HG03108 (cell line): ENCODE results near the gene BRINP3.

ENCODE experiments used
- ATAC-seq: cut with Tn5 transposase; IDR thresholded peaks from one replicate; pipeline ENCODE4 v1.9.1; 2021; ENCODE audit warnings: moderate library complexity; ENCODE audit not compliant: unreplicated experiment

Gene BRINP3

DNA sequence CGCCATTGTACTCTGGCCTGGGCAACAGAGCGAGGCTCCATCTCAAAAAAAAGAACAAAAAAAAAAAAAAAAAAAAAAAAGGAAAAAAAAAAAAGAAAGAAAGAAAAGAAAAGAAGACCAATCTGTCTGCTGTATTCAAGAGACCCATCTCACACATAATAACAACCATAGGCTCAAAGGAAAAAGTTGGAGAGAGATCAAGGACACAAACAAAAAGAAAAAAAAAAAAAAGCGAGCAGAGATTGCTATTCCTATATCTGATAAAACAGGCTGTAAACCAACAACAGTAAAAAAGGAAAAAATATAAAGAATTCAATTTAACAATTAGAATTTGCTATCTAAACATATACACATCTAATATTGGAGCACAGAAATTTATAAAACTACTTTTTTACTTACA lies 150.4 kb downstream of the BRINP3 start:
- no peak for ATAC-seq

GRCh38 chr1:190323530-190323929 lies 154.1 kb downstream of the BRINP3 start:
- ATAC-seq = no peak

- ATAC-seq = no peak
These were observed 155.4 kb downstream of the BRINP3 start for GRCh38 chr1:190322274-190322673.

- no peak for ATAC-seq
These were observed 156.7 kb downstream of the BRINP3 start for GRCh38 chr1:190320952-190321351.

DNA sequence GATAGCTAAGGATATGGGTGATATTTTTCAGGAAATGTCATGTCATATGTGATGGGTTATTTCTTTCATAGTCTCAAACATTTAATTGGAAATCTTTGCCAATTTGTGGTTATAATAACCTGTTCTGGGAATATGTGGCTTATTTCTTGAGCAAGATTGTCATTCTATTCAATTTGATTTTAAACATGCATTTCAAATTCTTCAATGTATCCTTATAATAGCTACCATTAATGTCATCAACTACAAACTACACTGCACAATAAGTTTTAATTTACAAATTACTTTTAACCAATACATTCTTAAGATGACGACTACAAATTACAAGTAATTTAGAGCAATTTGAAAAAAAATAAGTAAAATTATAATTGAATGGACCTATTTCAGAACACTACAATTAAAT lies 164.9 kb downstream of the BRINP3 start:
- no peak for ATAC-seq

GRCh38 chr1:190303501-190303900 lies 174.2 kb downstream of the BRINP3 start:
- ATAC-seq = no peak

GRCh38 chr1:190296453-190296852 lies 181.2 kb downstream of the BRINP3 start:
- no peak for ATAC-seq

DNA sequence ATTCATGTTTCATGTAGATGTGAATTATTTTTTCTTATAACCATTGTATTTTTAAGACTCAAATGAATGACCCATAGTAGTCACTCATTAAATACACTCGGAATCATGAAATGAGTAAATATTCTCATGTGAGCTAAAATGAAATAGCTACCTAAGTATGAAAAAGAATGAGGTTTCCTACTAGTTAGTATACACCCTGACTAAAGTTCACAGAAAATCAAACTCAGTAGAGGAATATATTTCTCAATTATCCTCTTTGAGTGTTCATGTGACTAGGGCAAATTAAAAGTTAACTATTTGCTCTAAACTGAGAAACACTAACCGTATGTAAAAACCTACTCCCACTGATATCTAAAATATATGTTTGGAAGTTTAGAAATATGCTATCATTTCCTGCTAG lies 187.8 kb downstream of the BRINP3 start:
- ATAC-seq = no peak

GRCh38 chr1:190286111-190286510 lies 191.6 kb downstream of the BRINP3 start:
- ATAC-seq = no peak

- no peak for ATAC-seq
These were observed 200.6 kb downstream of the BRINP3 start for GRCh38 chr1:190277107-190277506.

DNA sequence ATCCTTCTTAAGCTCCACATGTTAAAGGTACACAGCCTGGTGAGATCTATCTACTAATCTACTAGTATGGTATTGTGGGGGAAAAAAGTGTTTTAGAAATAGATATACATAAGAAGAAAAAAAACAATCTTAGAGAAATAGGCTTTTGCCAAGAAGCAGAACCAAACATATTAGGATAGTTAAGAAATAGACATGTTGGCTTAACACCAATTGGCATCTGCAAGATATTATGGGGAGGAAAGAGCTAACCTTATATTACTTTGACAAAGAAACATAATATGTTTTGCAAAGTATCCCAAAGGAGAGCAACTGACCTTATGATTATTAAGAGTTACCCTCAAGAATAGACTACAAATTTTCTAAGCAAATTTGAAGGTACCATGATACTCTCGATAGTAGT lies 202.9 kb downstream of the BRINP3 start:
- no peak for ATAC-seq

- no peak for ATAC-seq
These were observed 204.5 kb downstream of the BRINP3 start for GRCh38 chr1:190273161-190273560.

DNA sequence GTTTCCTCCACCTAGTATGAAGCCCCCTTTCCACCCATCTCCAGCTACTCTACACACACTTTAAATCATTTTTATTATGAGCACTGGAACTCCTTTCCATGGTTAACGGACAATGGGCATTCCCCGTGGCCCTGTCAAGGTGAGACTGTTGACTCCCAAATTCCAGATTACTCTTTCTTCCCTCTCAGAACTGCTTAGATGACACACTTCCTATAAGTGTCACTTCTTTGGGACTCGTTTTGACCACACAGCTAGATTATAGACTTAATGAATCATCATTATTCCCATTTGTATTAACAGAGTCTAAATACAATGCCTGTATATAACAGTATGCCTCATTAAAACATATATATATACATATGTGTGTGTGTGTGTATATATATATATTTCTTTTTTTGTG lies 215.1 kb downstream of the BRINP3 start:
- no peak for ATAC-seq

DNA sequence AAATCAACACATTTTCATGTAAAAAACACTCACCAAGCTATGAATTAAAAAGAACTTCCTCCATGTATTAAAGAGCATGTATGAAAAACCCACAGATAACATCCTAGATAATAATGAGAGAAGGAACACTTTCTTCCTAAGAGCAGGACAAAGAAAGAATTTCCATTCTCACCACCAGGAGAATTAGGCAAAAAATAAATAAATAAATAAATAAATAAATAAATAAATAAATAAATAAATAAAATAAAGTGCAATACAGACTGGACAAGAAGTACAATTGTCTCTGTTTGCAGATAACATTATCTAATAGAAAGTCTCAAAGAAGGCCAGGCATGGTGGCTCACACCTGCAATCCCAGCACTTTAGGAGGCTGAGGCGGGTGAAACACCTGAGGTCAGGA lies 218.2 kb downstream of the BRINP3 start:
- ATAC-seq = no peak

GRCh38 chr1:190258003-190258402 lies 219.7 kb downstream of the BRINP3 start:
- ATAC-seq = no peak

DNA sequence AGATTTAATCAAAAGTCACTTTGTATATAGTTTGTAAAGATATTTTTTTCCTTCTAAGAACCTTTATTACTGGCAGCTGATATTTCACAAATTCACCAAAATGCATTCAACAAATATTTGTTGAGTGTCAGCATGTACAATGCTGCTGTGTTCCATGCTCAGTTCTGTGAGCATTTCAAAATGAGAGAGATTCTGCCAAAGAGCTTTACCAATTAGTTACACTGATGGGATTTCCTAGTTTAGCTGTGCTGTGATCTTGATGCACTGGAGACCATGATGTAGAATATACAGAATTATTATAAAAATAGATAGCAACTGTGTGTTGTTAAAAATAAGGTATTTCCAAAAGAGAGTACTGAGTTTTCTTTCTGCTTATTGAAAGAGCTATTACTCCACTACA lies 225.6 kb downstream of the BRINP3 start:
- no peak for ATAC-seq

DNA sequence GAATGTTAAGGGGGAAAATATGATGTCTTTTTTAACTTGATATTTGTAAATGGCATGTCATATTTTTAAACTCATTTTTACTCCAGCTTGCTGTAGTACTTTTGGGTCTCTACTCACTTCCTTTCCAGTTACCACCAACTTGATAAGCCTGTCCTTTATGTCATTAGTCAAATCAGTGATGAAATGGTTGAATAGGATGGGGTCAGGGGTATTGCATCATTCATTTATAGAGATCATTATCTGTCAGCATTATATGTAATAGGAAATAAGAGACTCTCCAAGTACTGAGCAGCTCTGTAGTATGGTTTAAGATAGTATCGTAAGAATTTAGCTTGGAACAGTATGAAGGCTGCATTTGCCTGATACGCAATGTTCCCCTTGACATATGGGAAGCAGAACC lies 227.3 kb downstream of the BRINP3 start:
- ATAC-seq = no peak

GRCh38 chr1:190244406-190244805 lies 233.3 kb downstream of the BRINP3 start:
- no peak for ATAC-seq

- no peak for ATAC-seq
These were observed 234.6 kb downstream of the BRINP3 start for GRCh38 chr1:190243056-190243455.

GRCh38 chr1:190226006-190226405 lies 251.7 kb downstream of the BRINP3 start:
- no peak for ATAC-seq

DNA sequence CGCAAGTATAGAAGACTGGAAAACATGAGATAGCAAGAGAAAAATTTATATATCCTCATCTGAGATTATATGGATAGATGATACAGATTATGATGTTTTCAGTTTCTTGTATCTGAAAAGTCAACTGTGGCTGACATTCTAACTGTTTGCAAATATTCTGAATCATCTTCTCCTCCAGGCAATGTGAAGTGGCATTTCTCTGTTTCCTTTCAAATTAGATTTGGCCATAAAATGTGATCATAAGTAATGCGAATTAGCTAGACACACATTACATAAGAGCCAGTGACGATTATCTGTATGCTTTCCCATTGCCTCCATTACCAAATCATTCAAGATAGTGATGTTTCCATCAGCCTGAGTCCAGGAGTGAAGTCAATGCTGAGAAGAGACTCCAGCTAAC lies 265.2 kb downstream of the BRINP3 start:
- no peak for ATAC-seq

GRCh38 chr1:190207733-190208132 lies 269.9 kb downstream of the BRINP3 start:
- ATAC-seq = no peak

DNA sequence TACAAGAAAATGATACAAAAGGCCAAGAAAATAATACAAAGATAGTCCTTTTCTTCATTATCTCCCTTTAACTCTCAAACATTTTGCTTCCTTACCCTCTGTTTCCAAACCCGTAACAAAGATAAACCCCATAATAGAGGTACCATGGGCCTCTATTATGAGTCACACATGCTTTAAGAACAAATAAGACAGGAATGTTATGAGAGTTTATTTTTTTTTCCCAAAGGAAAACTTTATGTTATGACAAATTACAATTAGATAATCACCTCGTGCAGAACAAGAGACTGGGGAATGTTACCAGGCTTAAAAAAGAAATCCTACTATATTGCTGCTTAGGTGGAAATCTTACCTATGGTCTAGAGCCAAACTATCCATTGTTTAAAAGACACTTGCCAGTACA lies 272.0 kb downstream of the BRINP3 start:
- no peak for ATAC-seq

DNA sequence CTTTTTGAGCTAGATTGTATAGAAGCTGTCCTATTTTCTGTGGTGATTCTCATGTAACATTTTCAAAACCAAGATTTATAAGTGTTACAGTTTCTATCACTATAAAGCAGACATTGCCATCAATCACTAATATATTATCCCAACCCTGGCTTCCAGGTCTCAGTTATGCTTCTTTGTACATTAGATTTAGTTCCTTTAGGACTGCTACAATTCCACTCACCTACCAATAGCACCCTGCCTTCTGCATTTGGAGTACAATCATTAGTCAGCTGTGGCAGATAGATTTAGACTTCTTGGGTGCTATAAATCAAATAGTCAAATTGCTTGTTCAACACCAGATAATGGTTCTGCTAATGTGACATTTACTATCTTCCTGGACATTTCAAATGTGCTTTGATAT lies 281.6 kb downstream of the BRINP3 start:
- ATAC-seq = no peak
